Stimulated activated CD4-positive, alpha-beta T cell treated with anti-CD3 and anti-CD28 coated beads, Interleukin-4, amount 100 ng/mL, for 48 hours (primary cell): ENCODE data around the gene TSSK6.
A peak's percentile ranks its signal among the peaks of the same experiment; 100 is the strongest.

ENCODE experiments used
- DNase-seq, 2 donors: peaks; one replicate each; pipeline ENCODE4 v3.0.0-alpha.2; 2020; ENCODE audit warnings: low read depth in 2 of 2

TSSK6 gene

GRCh38 chr19:19505669-19506326 lies 9.6 kb downstream of the TSSK6 start:
- no peak for DNase-seq

GRCh38 chr19:19504754-19505668 lies 10.3 kb downstream of the TSSK6 start:
- no peak for DNase-seq

GRCh38 chr19:19502808-19503602 lies 12.3 kb downstream of the TSSK6 start:
- DNase-seq: no peak

- no peak for DNase-seq
These were observed 13.1 kb downstream of the TSSK6 start for GRCh38 chr19:19502281-19502680.

GRCh38 chr19:19501798-19502197 lies 13.6 kb downstream of the TSSK6 start:
- DNase-seq: no peak

- no peak for DNase-seq
These were observed 14.2 kb downstream of the TSSK6 start for GRCh38 chr19:19500975-19501644.

- DNase-seq: no peak
These were observed 15.9 kb downstream of the TSSK6 start for GRCh38 chr19:19499272-19499995.

- no peak for DNase-seq
These were observed 16.9 kb downstream of the TSSK6 start for GRCh38 chr19:19498255-19498991.

GRCh38 chr19:19495614-19496603 lies 19.4 kb downstream of the TSSK6 start:
- DNase-seq: no peak

GRCh38 chr19:19493841-19494546 lies 21.4 kb downstream of the TSSK6 start:
- no peak for DNase-seq

- no peak for DNase-seq
These were observed 23.2 kb downstream of the TSSK6 start for GRCh38 chr19:19492026-19492610.

- no peak for DNase-seq
These were observed 23.9 kb downstream of the TSSK6 start for GRCh38 chr19:19491321-19492025.

GRCh38 chr19:19490214-19490968 lies 25.0 kb downstream of the TSSK6 start:
- DNase-seq: peak; percentile 72 to 73

- DNase-seq: no peak
These were observed 25.5 kb downstream of the TSSK6 start for GRCh38 chr19:19489804-19490204.

GRCh38 chr19:19488875-19489690 lies 26.3 kb downstream of the TSSK6 start:
- DNase-seq: peak; percentile 78 to 80
